ENCODE data around the gene PRICKLE4.

The PRICKLE4 gene

DNA sequence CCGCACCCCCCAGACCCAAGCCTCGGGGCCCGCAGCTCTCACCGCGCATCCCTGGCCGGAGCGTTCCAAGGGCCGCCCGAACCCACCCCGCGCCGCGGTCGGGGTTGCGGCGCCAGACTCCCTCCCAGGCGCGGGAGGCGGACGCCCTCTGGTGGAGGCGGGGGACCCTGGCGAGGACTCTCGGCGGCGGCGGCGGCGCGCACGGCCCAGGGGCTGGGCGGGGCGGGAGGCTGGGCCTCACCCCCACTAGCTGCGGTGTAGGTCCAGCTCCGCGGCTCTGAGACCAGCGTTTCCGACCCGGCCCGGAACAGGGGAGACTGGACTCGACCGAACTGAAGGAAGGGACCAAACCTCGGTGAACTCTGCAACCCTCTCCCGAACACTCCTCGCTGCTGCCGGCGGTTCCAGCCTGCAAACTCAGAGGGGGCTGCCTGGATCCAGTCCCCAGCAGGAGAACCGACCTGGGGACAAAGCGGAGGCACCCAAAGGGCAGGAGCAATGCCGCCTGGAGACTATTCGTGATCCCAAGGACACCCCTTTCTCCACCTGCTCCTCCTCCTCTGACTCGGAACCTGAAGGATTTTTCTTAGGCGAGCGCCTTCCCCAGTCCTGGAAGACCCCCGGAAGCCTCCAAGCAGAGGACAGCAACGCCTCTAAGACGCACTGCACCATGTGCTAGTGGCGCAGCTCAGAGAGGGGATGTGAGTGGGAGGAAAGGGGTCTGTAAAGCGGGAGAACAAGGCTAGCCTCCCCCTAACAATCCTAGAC is 6.1 kb downstream of the PRICKLE4 start:
- H3K4me3 ChIP-seq (ENCODE audit: low read depth, low read length) = peak overlapping the region; percentile 100
- TF ChIP-seq, protein P1, sequence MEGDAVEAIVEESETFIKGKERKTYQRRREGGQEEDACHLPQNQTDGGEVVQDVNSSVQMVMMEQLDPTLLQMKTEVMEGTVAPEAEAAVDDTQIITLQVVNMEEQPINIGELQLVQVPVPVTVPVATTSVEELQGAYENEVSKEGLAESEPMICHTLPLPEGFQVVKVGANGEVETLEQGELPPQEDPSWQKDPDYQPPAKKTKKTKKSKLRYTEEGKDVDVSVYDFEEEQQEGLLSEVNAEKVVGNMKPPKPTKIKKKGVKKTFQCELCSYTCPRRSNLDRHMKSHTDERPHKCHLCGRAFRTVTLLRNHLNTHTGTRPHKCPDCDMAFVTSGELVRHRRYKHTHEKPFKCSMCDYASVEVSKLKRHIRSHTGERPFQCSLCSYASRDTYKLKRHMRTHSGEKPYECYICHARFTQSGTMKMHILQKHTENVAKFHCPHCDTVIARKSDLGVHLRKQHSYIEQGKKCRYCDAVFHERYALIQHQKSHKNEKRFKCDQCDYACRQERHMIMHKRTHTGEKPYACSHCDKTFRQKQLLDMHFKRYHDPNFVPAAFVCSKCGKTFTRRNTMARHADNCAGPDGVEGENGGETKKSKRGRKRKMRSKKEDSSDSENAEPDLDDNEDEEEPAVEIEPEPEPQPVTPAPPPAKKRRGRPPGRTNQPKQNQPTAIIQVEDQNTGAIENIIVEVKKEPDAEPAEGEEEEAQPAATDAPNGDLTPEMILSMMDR (IDR thresholded peaks at IDR 0.05; ENCODE audit: low read depth, low read length, missing control alignments) = peak; percentile 53
- in situ Hi-C loops (cut with HindIII; ENCODE audit: low pct_ligation_motif_present, low sequenced_read_pairs) = loop anchor here (25.0 kb wide), 1 partner anchor 251 kb away; no protein-coding TSS in a partner anchor

DNA sequence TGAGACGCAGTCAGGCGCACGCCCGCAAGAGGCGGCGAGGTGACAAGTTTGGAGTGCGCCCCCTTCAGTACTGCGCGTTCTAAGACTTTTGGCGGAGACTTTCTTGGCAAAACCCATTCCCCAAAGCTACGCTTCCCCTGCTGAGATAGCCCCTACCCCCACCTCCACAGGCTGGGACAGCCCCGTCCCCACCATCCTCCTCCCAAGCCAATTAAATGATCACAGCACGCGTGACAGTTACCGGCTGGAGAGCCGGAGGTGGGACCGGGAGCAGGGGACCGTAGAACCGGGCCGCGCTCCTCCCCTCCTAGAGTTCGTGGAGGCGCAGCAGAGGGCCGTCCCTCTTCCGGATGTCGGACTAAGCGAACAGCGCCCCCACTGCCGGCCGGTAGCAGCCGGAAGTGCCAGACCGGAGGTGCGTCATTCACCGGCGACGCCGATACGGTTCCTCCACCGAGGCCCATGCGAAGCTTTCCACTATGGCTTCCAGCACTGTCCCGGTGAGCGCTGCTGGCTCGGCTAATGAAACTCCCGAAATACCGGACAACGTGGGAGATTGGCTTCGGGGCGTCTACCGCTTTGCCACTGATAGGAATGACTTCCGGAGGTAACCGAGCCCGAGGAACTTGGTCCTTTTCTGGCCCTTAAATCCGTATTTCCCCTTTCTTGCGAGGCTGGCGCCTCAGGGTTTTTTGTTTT is 6.8 kb downstream of the PRICKLE4 start, which contains the start of gene TOMM6:
Gene TOMM6 (plus strand): TSS at position 476 of the 699 bp plus-strand sequence. CDS start 4 bp downstream, at position 480.
- peaks cover 24% of the 10 kb centered on the region for H3K36me3 ChIP-seq (replicated peaks)
- TF ChIP-seq, protein P1 (IDR thresholded peaks at IDR 0.05; ENCODE audit: low read depth, low read length, missing control alignments) = peak; percentile 83
- H3K27ac ChIP-seq = peak within 1 kb of the TSS; percentile 74
- peak; percentile 90 for DNase-seq
- in situ Hi-C loops (cut with HindIII; ENCODE audit: low pct_ligation_motif_present, low sequenced_read_pairs) = loop anchor here (25.0 kb wide), 1 partner anchor 250 kb away; no protein-coding TSS in a partner anchor
- peak within 1 kb of the TSS; percentile 100 for H3K4me3 ChIP-seq (ENCODE audit: low read depth, low read length)
- H3K27me3 ChIP-seq (replicated peaks) = no peaks in the 10 kb centered on the region

More for the DNA sequence above, 6.1 kb downstream of the PRICKLE4 start:
- peak; percentile 54 for DNase-seq
- Histone ChIP-seq H3K27me3 (replicated peaks) (no peaks in the 10 kb centered on the region), H3K27ac (peak overlapping the region; percentile 74), H3K36me3 (replicated peaks) (peaks cover 18% of the 10 kb centered on the region)

DNA sequence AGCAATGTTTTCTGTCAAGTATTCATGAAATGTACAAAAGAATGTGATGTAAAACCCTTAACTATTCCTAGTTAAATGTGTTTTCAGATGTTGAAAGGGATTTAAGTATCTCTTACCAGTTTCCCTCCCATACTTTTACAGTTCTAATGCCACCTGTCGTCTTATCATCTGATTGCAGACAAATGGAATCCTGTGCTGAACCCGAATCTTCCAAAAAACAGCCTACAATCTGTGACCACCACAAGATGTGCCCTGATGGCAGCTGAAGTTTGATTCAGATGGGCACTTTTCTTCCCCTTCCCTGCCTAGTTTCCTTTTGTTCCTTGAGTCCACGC is 8.8 kb downstream of the PRICKLE4 start:
- Histone ChIP-seq H3K4me3 (ENCODE audit: low read depth, low read length) (no peak overlapping the region), H3K27me3 (replicated peaks) (no peaks in the 10 kb centered on the region), H3K27ac (no peak overlapping the region), H3K36me3 (replicated peaks) (peaks cover 24% of the 10 kb centered on the region)
- in situ Hi-C loops (cut with HindIII; ENCODE audit: low pct_ligation_motif_present, low sequenced_read_pairs) = loop anchor here (25.0 kb wide), 1 partner anchor 248 kb away; no protein-coding TSS in a partner anchor
- no peak for DNase-seq
- TF ChIP-seq, protein P1 (IDR thresholded peaks at IDR 0.05; ENCODE audit: low read depth, low read length, missing control alignments) = no peak

DNA sequence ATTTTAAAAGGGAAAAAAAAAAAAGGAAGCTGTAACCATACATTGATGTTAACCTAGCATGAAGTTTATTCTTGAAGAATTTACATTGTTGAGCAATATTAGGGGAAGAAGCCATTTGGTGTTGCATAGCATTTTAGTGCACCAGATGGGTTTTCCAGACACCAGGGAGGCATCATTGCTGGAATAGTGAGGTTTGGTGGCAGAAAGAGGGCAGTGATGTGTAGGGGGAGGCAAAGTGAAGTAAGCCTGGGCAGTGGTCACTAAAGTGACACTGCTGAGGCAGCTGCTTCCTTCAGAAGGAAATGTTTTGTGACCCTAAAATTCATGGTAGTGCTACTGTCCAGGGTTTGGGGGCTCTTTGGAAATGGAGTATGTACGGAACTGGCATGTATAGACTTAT is 9.5 kb downstream of the PRICKLE4 start:
- H3K4me3 ChIP-seq (ENCODE audit: low read depth, low read length) = no peak overlapping the region
- no peaks in the 10 kb centered on the region for H3K27me3 ChIP-seq (replicated peaks)
- no peak overlapping the region for H3K27ac ChIP-seq
- TF ChIP-seq, protein P1 (IDR thresholded peaks at IDR 0.05; ENCODE audit: low read depth, low read length, missing control alignments) = no peak
- H3K36me3 ChIP-seq (replicated peaks) = peaks cover 24% of the 10 kb centered on the region
- no peak for DNase-seq
- in situ Hi-C loops (cut with HindIII; ENCODE audit: low pct_ligation_motif_present, low sequenced_read_pairs) = loop anchor here (25.0 kb wide), 1 partner anchor 247 kb away; no protein-coding TSS in a partner anchor

DNA sequence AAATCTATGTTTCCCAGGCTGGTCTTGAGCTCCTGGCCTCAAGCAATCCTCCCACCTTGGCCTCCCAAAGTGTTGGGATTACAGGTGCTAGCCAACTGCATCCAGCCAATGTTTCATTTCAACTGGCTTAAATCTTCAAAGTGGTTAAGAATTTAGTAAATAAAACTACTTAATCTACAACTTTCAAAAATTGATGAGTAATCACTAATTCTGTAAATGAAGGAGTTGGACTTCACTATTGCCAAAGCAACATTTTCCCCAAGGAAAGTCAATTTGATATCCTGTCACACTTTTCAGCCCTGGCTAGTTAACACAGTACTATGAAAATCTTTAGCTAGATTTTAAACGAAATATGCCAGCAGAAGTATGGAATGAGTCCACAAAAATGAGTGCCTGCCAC is 10.7 kb downstream of the PRICKLE4 start:
- Histone ChIP-seq H3K27me3 (replicated peaks) (no peaks in the 10 kb centered on the region), H3K4me3 (ENCODE audit: low read depth, low read length) (no peak overlapping the region), H3K36me3 (replicated peaks) (peaks cover 24% of the 10 kb centered on the region), H3K27ac (no peak overlapping the region)
- in situ Hi-C loops (cut with HindIII; ENCODE audit: low pct_ligation_motif_present, low sequenced_read_pairs) = loop anchor here (25.0 kb wide), 1 partner anchor 246 kb away; no protein-coding TSS in a partner anchor
- DNase-seq = no peak
- TF ChIP-seq, protein P1 (IDR thresholded peaks at IDR 0.05; ENCODE audit: low read depth, low read length, missing control alignments) = no peak
